Fibroblast of mammary gland (primary cell): Measurements from ENCODE around the gene FOXO4.

Source experiments
- DNase-seq: peaks from one replicate; pipeline ENCODE4 v3.0.0-alpha.2; 2010; ENCODE audit warnings: low read depth
- H3K4me3 ChIP-seq: 2 replicates; pipeline ENCODE4 v1.5.1; 2011; ENCODE audit warnings: low read depth, mild to moderate bottlenecking, low read length, moderate library complexity; ENCODE audit not compliant: control insufficient read depth
- CTCF ChIP-seq: conservative IDR thresholded peaks from 2 replicates; pipeline ENCODE4 v1.5.1; 2011; ENCODE audit warnings: low read depth, low read length, inconsistent platforms; ENCODE audit not compliant: control insufficient read depth, insufficient read depth

Gene FOXO4

GRCh38 chrX:71106427-71106826, 10.8 kb downstream of the FOXO4 start, which contains the start of gene CXorf65:
CXorf65 (minus strand) TSS chrX:71106740; CDS start chrX:71106556, 184 bp downstream.
- TF ChIP-seq CTCF, result no peak

GRCh38 chrX:71107245-71107644, 11.6 kb downstream of the FOXO4 start:
- no peak for DNase-seq
- TF ChIP-seq CTCF, result no peak
- no peak overlapping the region for H3K4me3 ChIP-seq

More at GRCh38 chrX:71106427-71106826, 10.8 kb downstream of the FOXO4 start, which contains the start of gene CXorf65:
- peak; percentile 10 for DNase-seq
- no peak within 1 kb of the TSS for H3K4me3 ChIP-seq

GRCh38 chrX:71107762-71108360, 12.2 kb downstream of the FOXO4 start:
- TF ChIP-seq CTCF, result no peak
- DNase-seq, result no peak
- H3K4me3 ChIP-seq, result no peak overlapping the region

- no peak overlapping the region for H3K4me3 ChIP-seq
- DNase-seq, result no peak
- no peak for TF ChIP-seq CTCF
Observed at GRCh38 chrX:71109051-71109450, 13.4 kb downstream of the FOXO4 start.

- DNase-seq, result no peak
- no peak for TF ChIP-seq CTCF
- H3K4me3 ChIP-seq, result no peak within 1 kb of the TSS
Observed at GRCh38 chrX:71111141-71111843, 15.6 kb downstream of the FOXO4 start, which contains the start of gene IL2RG. IL2RG (minus strand) TSS chrX:71111577; CDS start chrX:71111539, 38 bp downstream.

- TF ChIP-seq CTCF, result no peak
- no peak overlapping the region for H3K4me3 ChIP-seq
- DNase-seq, result no peak
Observed at GRCh38 chrX:71111921-71112431, 16.3 kb downstream of the FOXO4 start.
